ENCODE results near the gene COX19. TPM values are rescaled to one million over a fixed set of nuclear protein-coding genes. Genes with fewer than 3 reads are reported as not detected.

Gene COX19
- total and polyA plus RNA-seq, 2 of the 13 experiments (the other 11 are each of a cell fraction or from before 2014, with no cell fraction given), result 11.5 to 21.7 TPM

DNA sequence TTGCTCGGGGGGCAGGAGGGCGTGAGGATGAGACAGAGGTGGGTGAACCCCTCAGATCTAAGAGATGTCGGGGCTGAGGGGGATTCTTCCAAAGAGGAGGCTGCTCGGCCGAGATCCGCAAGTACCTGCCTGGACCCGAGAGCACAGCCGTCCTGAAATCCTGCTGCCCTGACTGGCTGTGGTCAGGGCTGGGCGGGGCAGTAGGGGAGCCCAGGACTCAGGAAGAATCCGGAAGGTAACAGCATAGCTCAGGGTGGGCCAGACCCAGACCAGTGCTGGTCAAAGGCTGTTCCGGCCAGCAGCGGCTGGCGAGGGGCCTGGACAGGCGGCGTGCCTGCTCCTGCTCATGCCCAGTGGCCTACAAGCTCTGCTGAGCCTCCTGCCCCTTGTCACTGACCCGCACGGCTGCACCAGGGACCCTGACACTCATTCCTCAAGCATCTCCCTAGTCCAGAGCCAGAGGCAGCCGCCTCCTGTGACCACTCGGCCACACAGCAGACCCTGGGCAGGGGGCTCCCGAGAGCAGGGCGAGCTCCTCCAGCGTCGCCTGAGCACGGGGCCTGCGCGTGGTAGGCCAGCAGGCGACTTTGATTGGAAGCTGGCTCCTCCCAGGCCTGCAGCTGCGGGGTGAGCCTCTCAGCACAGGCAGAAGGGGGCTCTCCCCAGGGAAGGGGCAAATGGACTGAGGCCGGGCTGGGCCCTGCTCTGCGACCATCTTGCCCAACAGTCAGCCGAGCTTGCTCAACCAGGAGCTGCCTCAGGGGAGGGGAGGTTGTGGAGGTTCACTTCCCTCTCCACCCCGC lies 17.7 kb downstream of the COX19 start (continued):
- peak; percentile 59; the same call in 1 of the 2 replicates for TF ChIP-seq FOXJ3 (CRISPR knock-in tag; IDR thresholded peaks at IDR 0.05; ENCODE audit: borderline replicate concordance)
- no peak for TF ChIP-seq JDP2 (CRISPR knock-in tag; IDR thresholded peaks at IDR 0.05; ENCODE audit: borderline replicate concordance)
- TF ChIP-seq ETV5 (CRISPR knock-in tag; IDR thresholded peaks at IDR 0.05; ENCODE audit: borderline replicate concordance), result peak; percentile 91
- TF ChIP-seq NCOA1 (CRISPR knock-in tag; IDR thresholded peaks at IDR 0.05), result peak; percentile 56; the same call in 1 of the 2 replicates
- no peak for TF ChIP-seq SCMH1 (CRISPR knock-in tag; IDR thresholded peaks at IDR 0.05; ENCODE audit: borderline replicate concordance)
- TF ChIP-seq, protein P1, sequence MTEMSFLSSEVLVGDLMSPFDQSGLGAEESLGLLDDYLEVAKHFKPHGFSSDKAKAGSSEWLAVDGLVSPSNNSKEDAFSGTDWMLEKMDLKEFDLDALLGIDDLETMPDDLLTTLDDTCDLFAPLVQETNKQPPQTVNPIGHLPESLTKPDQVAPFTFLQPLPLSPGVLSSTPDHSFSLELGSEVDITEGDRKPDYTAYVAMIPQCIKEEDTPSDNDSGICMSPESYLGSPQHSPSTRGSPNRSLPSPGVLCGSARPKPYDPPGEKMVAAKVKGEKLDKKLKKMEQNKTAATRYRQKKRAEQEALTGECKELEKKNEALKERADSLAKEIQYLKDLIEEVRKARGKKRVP (CRISPR knock-in tag; IDR thresholded peaks at IDR 0.05), result peak in 1 of 2 experiments; percentile 44; a peak in 1 of 4 replicates
- TF ChIP-seq ZNF552 (CRISPR knock-in tag; IDR thresholded peaks at IDR 0.05; ENCODE audit: borderline replicate concordance), result peak; percentile 90
- TF ChIP-seq, protein P2, sequence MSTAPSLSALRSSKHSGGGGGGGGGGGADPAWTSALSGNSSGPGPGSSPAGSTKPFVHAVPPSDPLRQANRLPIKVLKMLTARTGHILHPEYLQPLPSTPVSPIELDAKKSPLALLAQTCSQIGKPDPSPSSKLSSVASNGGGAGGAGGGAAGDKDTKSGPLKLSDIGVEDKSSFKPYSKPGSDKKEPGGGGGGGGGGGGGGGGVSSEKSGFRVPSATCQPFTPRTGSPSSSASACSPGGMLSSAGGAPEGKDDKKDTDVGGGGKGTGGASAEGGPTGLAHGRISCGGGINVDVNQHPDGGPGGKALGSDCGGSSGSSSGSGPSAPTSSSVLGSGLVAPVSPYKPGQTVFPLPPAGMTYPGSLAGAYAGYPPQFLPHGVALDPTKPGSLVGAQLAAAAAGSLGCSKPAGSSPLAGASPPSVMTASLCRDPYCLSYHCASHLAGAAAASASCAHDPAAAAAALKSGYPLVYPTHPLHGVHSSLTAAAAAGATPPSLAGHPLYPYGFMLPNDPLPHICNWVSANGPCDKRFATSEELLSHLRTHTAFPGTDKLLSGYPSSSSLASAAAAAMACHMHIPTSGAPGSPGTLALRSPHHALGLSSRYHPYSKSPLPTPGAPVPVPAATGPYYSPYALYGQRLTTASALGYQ (CRISPR knock-in tag; IDR thresholded peaks at IDR 0.05), result peak; percentile 77; the same call in 1 of the 2 replicates
- TF ChIP-seq, protein P3, sequence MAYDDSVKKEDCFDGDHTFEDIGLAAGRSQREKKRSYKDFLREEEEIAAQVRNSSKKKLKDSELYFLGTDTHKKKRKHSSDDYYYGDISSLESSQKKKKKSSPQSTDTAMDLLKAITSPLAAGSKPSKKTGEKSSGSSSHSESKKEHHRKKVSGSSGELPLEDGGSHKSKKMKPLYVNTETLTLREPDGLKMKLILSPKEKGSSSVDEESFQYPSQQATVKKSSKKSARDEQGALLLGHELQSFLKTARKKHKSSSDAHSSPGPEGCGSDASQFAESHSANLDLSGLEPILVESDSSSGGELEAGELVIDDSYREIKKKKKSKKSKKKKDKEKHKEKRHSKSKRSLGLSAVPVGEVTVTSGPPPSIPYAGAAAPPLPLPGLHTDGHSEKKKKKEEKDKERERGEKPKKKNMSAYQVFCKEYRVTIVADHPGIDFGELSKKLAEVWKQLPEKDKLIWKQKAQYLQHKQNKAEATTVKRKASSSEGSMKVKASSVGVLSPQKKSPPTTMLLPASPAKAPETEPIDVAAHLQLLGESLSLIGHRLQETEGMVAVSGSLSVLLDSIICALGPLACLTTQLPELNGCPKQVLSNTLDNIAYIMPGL (CRISPR knock-in tag; IDR thresholded peaks at IDR 0.05; ENCODE audit: borderline replicate concordance in 1 of 2, low read depth in 1 of 2), result peak; percentile 85 to 92
- TF ChIP-seq RBFOX2 (IDR thresholded peaks at IDR 0.05; ENCODE audit: low read depth, low read length), result peak; percentile 91
- peak; percentile 96 for TF ChIP-seq ZNF501 (CRISPR knock-in tag; IDR thresholded peaks at IDR 0.05)
- TF ChIP-seq, protein P4, sequence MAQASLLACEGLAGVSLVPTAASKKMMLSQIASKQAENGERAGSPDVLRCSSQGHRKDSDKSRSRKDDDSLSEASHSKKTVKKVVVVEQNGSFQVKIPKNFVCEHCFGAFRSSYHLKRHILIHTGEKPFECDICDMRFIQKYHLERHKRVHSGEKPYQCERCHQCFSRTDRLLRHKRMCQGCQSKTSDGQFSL (CRISPR knock-in tag; IDR thresholded peaks at IDR 0.05), result peak; percentile 58; the same call in 1 of the 2 replicates
- TF ChIP-seq ZNF563 (CRISPR knock-in tag; IDR thresholded peaks at IDR 0.05), result peak; percentile 96
- TF ChIP-seq, protein P5, sequence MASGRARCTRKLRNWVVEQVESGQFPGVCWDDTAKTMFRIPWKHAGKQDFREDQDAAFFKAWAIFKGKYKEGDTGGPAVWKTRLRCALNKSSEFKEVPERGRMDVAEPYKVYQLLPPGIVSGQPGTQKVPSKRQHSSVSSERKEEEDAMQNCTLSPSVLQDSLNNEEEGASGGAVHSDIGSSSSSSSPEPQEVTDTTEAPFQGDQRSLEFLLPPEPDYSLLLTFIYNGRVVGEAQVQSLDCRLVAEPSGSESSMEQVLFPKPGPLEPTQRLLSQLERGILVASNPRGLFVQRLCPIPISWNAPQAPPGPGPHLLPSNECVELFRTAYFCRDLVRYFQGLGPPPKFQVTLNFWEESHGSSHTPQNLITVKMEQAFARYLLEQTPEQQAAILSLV (CRISPR knock-in tag; IDR thresholded peaks at IDR 0.05; ENCODE audit: borderline replicate concordance), result peak; percentile 48; the same call in 1 of the 2 replicates
- peak; percentile 67; the same call in 1 of the 2 replicates for TF ChIP-seq NR2C2 (CRISPR knock-in tag; IDR thresholded peaks at IDR 0.05; ENCODE audit: borderline replicate concordance)
- 0 out of 2 replicates have a peak, but pooled peaks have one; percentile 20 for TF ChIP-seq ZNF33A (CRISPR knock-in tag; IDR thresholded peaks at IDR 0.05; ENCODE audit: borderline replicate concordance)
- TF ChIP-seq, protein P6, sequence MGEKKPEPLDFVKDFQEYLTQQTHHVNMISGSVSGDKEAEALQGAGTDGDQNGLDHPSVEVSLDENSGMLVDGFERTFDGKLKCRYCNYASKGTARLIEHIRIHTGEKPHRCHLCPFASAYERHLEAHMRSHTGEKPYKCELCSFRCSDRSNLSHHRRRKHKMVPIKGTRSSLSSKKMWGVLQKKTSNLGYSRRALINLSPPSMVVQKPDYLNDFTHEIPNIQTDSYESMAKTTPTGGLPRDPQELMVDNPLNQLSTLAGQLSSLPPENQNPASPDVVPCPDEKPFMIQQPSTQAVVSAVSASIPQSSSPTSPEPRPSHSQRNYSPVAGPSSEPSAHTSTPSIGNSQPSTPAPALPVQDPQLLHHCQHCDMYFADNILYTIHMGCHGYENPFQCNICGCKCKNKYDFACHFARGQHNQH (CRISPR knock-in tag; IDR thresholded peaks at IDR 0.05), result peak; percentile 89; the same call in 1 of the 2 replicates
- 0 out of 2 replicates have a peak, but pooled peaks have one; percentile 75 for TF ChIP-seq ZNF431 (CRISPR knock-in tag; IDR thresholded peaks at IDR 0.05; ENCODE audit: borderline replicate concordance, low read depth)
- peak; percentile 93 for TF ChIP-seq ZNF232 (CRISPR knock-in tag; IDR thresholded peaks at IDR 0.05; ENCODE audit: borderline replicate concordance)
- TF ChIP-seq KAT8 (CRISPR knock-in tag; IDR thresholded peaks at IDR 0.05), result peak; percentile 88
